HepG2 (cell line): ENCODE data around the gene C1orf146.

Experiments used
- EHMT2 ChIP-seq: fragments of 200-600 bp; sonication (generic); IDR thresholded peaks from 2 replicates; pipeline ENCODE4 v1.7.0; 2017; ENCODE audit warnings: antibody characterized with exemption, low read depth, low read length, borderline replicate concordance
- NR2F2 ChIP-seq: IDR thresholded peaks from 2 replicates; pipeline ENCODE4 v1.6.1; 2012; ENCODE audit warnings: low read depth, inconsistent platforms, borderline replicate concordance
- RCOR2 ChIP-seq: IDR thresholded peaks from 2 replicates; pipeline ENCODE4 v1.6.1; 2016; ENCODE audit warnings: missing biosample characterization, missing genetic modification reagents
- TF ChIP-seq, protein P1 (sequence below): sonication (generic); formaldehyde crosslinking; IDR thresholded peaks from 2 replicates; pipeline ENCODE4 v1.5.0; 2020; ENCODE audit warnings: mild to moderate bottlenecking, missing genetic modification reagents, moderate library complexity

DNA sequence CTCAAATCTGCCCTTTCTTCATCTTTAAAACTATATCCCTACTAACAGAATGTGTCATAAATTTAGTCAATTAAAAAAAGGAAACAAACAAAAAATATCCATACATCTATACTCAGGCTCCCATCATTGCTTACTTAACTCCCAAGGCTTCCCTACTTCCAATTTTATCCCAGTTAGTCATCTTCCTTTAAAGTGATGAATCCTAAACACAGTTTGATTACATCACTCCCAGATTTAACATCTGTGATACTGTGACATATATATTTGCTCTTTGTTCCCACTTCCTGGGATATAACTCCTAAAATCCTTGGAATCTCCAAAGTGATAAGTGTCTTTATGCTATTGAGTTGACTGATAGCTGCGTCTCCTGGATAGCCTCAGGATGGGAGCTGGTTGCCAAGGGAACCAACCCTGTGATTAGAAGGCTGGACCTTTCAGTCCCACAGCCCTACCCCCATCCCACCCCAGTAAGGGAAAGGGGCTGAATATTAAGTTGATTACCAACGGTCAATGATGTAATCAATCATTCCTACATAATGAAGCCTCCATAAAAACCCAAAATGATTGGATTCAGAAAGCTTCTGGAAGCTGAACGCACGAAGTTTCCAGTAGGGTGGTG lies 59.5 kb downstream of the C1orf146 start:
- TF ChIP-seq, protein P1, sequence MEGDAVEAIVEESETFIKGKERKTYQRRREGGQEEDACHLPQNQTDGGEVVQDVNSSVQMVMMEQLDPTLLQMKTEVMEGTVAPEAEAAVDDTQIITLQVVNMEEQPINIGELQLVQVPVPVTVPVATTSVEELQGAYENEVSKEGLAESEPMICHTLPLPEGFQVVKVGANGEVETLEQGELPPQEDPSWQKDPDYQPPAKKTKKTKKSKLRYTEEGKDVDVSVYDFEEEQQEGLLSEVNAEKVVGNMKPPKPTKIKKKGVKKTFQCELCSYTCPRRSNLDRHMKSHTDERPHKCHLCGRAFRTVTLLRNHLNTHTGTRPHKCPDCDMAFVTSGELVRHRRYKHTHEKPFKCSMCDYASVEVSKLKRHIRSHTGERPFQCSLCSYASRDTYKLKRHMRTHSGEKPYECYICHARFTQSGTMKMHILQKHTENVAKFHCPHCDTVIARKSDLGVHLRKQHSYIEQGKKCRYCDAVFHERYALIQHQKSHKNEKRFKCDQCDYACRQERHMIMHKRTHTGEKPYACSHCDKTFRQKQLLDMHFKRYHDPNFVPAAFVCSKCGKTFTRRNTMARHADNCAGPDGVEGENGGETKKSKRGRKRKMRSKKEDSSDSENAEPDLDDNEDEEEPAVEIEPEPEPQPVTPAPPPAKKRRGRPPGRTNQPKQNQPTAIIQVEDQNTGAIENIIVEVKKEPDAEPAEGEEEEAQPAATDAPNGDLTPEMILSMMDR (CRISPR knock-in tag): no peak
- no peak for TF ChIP-seq RCOR2 (CRISPR knock-in tag)
- no peak for TF ChIP-seq EHMT2
- no peak for TF ChIP-seq NR2F2
